Ascending aorta (tissue), 2 donors: Measurements from ENCODE around the gene LRRC7. TPM values are rescaled to one million over a fixed set of nuclear protein-coding genes. Genes with fewer than 3 reads are reported as not detected.

Source experiments
- DNase-seq, 2 donors: peaks; one replicate each; pipeline ENCODE4 v3.0.0-alpha.2; 2019; ENCODE audit warnings: low spot score in 2 of 2
- H3K27ac ChIP-seq, 2 donors: fragments of 200-600 bp; sonication (generic); one replicate each; pipeline ENCODE4 v1.5.1; 2016 to 2017; ENCODE audit warnings: mild to moderate bottlenecking in 1 of 2
- H3K27me3 ChIP-seq: fragments of 200-600 bp; sonication (generic); one replicate; pipeline ENCODE4 v1.5.1; 2017
- H3K36me3 ChIP-seq, 2 donors: fragments of 200-600 bp; sonication (generic); one replicate each; pipeline ENCODE4 v1.5.1; 2016
- H3K4me1 ChIP-seq, 2 donors: fragments of 200-600 bp; sonication (generic); one replicate each; pipeline ENCODE4 v1.5.1; 2016 to 2017; ENCODE audit warnings: mild to moderate bottlenecking in 1 of 2
- H3K4me3 ChIP-seq, 2 donors: fragments of 200-600 bp; sonication (generic); one replicate each; pipeline ENCODE4 v1.5.1; 2016 to 2017; ENCODE audit warnings: mild to moderate bottlenecking in 1 of 2
- H3K9me3 ChIP-seq, 2 donors: fragments of 200-600 bp; sonication (generic); one replicate each; pipeline ENCODE4 v1.5.1; 2016
- intact Hi-C: fragments of 100-400 bp; cut with DNase I; formaldehyde crosslinking; loops from one replicate; pipeline ENCODE4 v1.15.1; 2023
- total RNA-seq: library from RNA; depleted of rRNA; stranded (reverse); fragments of >200 nt; gene quantifications from one replicate; pipeline ENCODE4 v1.1.0, GENCODE V29; 2016
- TF ChIP-seq, protein P1 (sequence below), 3 experiments: fragments of 200-600 bp in 2 of 3; fragments of 450-650 bp in 1 of 3; sonication (generic) in 2 of 3; IDR thresholded peaks; one replicate each; pipeline ENCODE4 v1.5.1; 2016 to 2019; ENCODE audit warnings: antibody characterized with exemption in 3 of 3, mild to moderate bottlenecking in 1 of 3, moderate library complexity in 1 of 3

The LRRC7 gene
- total RNA-seq, 1 donor from 2014 or later: not detected

DNA sequence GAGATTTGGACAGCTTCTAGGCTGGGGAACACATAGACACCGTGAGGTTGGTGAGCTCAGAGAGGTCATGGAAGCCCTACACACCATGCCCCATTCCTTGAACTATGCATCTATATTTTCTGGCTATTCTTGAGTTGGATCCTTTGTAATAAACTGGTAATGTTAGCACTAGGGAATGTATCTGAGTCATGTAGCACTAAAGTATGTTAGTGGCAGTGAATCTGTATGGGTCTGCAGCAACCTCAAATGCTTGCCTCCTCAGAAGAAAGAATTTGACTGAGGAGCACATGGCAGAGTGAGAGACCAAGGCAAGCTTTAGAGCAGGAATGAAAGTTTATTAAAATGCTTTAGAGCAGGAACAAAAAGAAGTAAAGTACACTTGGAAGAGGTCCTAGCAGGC lies 43.7 kb upstream of the LRRC7 start:
- no peaks in the 10 kb centered on the region for H3K36me3 ChIP-seq
- H3K9me3 ChIP-seq: no peaks in the 10 kb centered on the region
- no peaks in the 10 kb centered on the region for H3K27me3 ChIP-seq
- no peak overlapping the region for H3K27ac ChIP-seq
- intact Hi-C loops: no loop called here
- TF ChIP-seq, protein P1, sequence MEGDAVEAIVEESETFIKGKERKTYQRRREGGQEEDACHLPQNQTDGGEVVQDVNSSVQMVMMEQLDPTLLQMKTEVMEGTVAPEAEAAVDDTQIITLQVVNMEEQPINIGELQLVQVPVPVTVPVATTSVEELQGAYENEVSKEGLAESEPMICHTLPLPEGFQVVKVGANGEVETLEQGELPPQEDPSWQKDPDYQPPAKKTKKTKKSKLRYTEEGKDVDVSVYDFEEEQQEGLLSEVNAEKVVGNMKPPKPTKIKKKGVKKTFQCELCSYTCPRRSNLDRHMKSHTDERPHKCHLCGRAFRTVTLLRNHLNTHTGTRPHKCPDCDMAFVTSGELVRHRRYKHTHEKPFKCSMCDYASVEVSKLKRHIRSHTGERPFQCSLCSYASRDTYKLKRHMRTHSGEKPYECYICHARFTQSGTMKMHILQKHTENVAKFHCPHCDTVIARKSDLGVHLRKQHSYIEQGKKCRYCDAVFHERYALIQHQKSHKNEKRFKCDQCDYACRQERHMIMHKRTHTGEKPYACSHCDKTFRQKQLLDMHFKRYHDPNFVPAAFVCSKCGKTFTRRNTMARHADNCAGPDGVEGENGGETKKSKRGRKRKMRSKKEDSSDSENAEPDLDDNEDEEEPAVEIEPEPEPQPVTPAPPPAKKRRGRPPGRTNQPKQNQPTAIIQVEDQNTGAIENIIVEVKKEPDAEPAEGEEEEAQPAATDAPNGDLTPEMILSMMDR (IDR thresholded peaks at IDR 0.05): no peak
- H3K4me3 ChIP-seq: no peak overlapping the region
- DNase-seq: no peak
- H3K4me1 ChIP-seq: no peaks in the 10 kb centered on the region

- intact Hi-C loops: no loop called here
- Histone ChIP-seq H3K36me3 (no peaks in the 10 kb centered on the region), H3K27me3 (no peaks in the 10 kb centered on the region), H3K27ac (no peak overlapping the region), H3K9me3 (no peaks in the 10 kb centered on the region), H3K4me3 (no peak overlapping the region), H3K4me1 (no peaks in the 10 kb centered on the region)
- TF ChIP-seq, protein P1 (IDR thresholded peaks at IDR 0.05): no peak
- no peak for DNase-seq
These were observed 40.4 kb upstream of the LRRC7 start for GRCh38 chr1:69527273-69527672.

DNA sequence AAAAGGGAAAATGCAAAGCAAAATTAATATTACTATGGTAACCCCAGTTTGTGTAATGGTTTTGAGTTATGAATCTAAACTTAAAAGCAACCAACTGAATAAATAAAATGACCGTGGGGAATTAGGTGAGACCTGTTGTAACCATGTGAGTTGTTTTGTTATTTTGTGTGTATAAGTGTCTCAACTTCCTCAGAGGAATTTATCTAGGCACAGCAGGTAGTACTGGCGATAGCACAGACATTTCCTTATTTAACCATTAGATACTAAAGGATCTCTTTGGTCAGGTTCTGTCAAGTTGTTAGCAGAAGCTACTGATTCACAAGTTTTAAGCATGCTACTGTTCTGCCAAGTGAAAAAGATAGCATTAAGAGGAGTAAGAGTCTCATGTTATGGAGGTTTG lies 39.3 kb upstream of the LRRC7 start:
- Histone ChIP-seq H3K36me3 (no peaks in the 10 kb centered on the region), H3K27ac (no peak overlapping the region), H3K9me3 (no peaks in the 10 kb centered on the region), H3K27me3 (no peaks in the 10 kb centered on the region), H3K4me1 (no peaks in the 10 kb centered on the region), H3K4me3 (no peak overlapping the region)
- TF ChIP-seq, protein P1 (IDR thresholded peaks at IDR 0.05): no peak
- intact Hi-C loops: no loop called here
- no peak for DNase-seq

DNA sequence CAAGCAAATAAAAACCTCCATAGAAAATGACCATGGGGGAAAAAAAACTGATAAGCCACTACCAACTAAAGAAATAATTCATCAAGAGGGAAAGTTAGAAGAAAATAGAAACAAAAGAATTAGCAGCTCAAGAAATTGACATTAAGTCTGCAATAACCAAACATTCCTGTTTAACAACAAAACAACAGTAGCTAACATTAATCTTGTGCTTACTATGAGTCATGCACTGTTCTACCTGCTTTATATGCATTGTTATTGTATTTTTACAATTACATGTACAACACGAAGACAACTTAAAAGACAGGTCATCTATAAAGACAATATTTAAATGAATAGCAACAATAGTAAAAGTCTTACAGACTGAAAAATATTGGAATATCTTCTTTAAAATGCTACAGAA lies 34.4 kb upstream of the LRRC7 start:
- TF ChIP-seq, protein P1 (IDR thresholded peaks at IDR 0.05): no peak
- Histone ChIP-seq H3K4me1 (no peaks in the 10 kb centered on the region), H3K27me3 (no peaks in the 10 kb centered on the region), H3K4me3 (no peak overlapping the region), H3K27ac (no peak overlapping the region), H3K36me3 (no peaks in the 10 kb centered on the region), H3K9me3 (no peaks in the 10 kb centered on the region)
- no peak for DNase-seq
- intact Hi-C loops: no loop called here

- DNase-seq: no peak
- TF ChIP-seq, protein P1 (IDR thresholded peaks at IDR 0.05): no peak
These were observed 32.9 kb upstream of the LRRC7 start for GRCh38 chr1:69534829-69535228.

DNA sequence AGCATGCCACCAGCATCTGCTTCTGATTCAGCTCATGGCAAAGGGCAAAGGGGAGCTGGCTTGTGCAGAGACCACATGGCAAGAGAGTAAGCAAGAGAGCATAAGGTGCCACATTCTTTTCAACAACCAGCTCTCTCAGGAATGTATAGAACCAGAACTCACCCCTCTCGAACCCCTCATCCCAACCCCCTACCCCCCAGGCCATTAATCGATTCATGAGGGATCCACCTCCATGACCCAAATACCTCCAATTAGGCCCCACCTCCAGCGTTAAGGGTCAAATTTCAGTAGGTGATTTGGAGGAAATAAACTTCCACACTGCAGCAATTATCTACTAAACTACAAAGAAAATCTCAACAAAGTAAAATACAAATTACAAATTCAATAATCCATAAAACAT lies 32.2 kb upstream of the LRRC7 start:
- Histone ChIP-seq H3K4me3 (no peak overlapping the region), H3K9me3 (no peaks in the 10 kb centered on the region), H3K36me3 (no peaks in the 10 kb centered on the region), H3K27me3 (no peaks in the 10 kb centered on the region), H3K4me1 (no peaks in the 10 kb centered on the region), H3K27ac (no peak overlapping the region)
- intact Hi-C loops: no loop called here
- TF ChIP-seq, protein P1 (IDR thresholded peaks at IDR 0.05): no peak
- no peak for DNase-seq

More at GRCh38 chr1:69534829-69535228, 32.9 kb upstream of the LRRC7 start:
- no peaks in the 10 kb centered on the region for H3K27me3 ChIP-seq
- intact Hi-C loops: no loop called here
- no peaks in the 10 kb centered on the region for H3K36me3 ChIP-seq
- H3K4me1 ChIP-seq: no peaks in the 10 kb centered on the region
- no peak overlapping the region for H3K27ac ChIP-seq
- no peak overlapping the region for H3K4me3 ChIP-seq
- no peaks in the 10 kb centered on the region for H3K9me3 ChIP-seq
